ENCODE results near the gene DCXR.

Gene DCXR

DNA sequence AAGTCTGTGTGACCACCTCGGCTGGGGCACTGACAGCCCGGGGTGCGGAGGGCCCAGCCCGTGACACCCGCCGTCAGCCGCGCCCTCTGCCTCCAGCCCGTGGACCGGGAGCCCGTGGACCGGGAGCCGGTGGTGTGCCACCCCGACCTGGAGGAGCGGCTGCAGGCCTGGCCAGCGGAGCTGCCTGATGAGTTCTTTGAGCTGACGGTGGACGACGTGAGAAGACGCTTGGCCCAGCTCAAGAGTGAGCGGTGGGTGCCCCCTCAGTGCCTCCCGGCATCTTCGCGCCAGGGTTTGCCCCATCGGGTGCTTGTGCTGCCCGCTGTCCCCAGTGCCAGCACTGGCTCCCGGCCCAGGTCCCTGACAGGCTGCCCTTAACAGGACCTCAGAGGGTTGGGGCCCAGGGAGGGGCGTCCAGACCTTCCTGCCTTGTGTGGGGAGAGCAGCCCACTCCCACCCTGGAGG, 28.5 kb downstream of the DCXR start:
- DNase-seq: no peak

DNA sequence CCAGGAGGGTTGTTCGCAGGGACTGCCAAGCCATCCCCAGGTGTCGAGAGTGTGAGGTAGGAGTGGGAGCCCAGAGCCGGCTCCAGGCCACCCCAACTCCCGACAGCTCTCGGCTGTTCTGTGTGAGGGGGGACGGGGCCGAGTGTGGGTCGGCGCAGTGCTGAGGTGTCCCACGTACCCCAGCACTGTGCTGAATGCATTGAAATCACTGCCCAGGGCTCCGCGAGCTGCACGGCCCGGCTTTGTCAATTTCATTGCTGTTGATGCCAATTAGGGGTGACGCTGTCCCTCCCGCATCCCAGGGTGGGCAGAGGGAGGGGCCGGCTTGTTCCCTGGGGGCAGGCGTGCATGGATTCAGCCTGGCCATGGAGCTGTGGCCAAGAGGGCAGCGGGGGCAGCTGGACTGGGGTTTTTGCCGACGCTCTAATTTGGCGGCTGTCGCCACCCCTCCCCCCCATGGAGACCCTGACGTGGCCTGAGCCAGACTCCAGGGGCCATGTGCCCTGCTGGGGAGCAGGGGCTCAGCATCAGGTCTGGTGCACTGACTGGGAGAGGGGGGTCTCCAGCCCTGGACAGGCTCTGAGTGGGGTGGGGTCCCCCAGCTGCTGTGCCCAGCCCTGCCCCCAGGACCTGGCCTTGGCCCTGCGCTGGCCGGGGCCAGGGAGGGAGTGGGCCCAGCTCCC, 29.1 kb downstream of the DCXR start:
- DNase-seq: no peak

DNA sequence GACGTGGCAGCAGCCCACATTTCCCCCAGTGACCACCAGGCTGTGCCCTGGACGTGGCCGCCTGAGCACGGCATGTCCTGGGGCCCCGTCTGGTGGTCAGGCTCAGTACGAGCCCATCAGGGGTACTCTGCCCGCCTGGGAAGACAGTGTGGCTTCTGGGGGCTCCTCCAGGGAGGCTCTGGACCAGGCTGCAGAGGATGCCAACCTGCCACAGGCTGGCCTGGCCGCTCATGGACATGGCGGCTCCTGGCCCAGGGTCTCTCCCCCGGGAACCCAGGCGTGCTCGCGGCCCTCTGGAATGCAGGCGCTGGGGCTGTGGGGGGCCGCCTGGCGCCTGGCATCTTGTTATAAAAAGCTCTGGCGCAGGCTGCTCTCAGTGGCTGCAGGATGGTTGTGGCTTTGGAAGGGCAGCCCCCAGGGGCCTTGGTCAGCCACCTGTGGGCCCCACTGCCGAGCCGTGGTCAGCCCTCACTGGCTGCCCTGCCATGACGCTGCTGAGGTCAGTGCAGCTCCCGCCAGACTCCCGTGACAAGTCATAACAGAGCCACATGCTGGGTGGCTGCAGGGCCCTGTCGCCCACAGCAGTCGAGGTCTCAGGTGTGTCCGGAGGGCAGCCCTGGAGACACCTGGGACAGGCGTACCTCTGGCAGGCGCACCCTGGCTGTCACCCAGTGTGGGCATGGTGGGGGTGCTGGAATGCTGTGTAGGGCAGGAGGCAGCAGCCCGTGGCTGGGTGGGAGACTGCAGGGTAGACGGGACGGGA, 29.8 kb downstream of the DCXR start:
- no peak for DNase-seq

DNA sequence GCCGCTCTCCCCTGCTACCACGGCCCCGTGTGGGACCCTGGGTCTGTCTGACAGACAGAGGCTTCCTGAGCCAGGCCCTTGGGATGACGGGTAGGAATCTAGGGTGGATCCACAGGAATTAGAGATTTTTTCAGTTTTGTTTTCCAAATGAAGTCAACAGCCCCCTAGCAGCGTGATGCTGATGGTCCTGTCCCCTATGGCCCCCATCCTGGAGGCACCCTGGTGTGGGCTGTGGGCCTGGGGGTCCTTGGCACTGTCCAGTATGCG, 30.3 kb downstream of the DCXR start:
- no peak for DNase-seq

DNA sequence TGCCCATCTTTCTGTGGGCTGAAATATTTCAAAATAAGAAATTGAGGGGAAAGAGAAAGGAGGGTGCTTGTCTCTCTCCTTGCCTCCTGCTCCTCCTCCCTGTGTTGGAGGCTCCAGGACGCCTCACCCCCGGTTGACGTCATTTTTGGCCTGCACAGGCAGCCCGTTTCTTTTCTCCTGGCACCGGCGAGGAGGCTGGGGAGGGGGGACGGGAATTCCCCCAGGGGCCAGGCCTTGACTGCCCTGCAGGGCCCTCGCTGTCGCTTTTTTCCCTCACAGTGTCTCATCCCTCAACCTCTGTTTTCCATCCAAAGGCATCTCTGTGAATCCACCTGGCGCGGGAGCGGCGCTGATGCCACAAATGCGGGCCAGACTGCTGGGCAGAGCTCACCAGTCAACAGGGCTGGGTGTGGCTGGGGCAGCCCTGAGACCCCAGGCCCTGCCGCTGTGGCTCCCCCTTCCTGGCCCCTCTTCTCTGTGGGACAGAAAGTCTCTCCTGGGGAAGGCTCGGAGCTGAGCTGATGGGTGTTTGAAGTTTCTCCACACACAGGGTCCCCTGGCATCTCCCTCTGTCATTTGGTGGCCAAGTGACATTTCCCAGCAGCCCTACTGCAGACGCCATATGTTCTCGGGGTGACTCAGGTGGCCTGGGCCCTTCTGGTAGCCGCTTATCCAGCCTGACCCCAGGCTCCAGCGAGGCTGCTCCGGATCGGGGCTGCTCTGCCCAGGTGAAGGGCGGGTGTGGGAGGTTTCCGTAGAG, 30.8 kb downstream of the DCXR start:
- no peak for DNase-seq

DNA sequence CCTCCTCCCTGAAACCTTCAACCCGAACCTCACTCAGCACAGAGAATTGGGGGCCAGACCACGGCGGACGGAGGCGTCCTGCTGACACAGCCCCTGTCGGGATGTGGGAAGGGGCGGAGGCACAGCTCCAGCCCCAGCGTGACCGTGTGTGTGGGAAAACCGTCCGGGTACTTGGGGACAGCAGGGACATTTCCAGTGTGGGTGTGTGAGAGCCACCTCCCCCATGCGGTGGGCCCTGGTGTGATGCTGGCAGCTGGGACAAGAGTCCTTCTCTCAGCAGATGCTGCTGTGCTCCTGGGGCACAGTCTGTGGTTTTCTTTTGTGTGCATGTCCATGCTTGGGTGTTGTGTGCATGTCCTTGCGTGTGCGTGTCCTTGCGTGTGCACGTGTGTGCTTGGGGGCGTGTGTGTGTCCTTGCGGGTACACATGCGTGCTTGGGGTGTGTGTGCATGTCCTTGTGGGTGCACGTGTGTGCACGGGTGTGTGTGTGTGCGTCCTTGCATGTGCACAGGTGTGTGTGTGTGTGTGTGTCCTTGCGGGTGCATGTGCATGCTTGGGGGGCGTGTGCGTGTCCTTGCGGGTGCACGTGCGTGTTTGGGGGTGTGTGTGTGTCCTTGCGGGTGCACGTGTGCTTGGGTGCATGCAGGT, 31.7 kb downstream of the DCXR start:
- no peak for DNase-seq

DNA sequence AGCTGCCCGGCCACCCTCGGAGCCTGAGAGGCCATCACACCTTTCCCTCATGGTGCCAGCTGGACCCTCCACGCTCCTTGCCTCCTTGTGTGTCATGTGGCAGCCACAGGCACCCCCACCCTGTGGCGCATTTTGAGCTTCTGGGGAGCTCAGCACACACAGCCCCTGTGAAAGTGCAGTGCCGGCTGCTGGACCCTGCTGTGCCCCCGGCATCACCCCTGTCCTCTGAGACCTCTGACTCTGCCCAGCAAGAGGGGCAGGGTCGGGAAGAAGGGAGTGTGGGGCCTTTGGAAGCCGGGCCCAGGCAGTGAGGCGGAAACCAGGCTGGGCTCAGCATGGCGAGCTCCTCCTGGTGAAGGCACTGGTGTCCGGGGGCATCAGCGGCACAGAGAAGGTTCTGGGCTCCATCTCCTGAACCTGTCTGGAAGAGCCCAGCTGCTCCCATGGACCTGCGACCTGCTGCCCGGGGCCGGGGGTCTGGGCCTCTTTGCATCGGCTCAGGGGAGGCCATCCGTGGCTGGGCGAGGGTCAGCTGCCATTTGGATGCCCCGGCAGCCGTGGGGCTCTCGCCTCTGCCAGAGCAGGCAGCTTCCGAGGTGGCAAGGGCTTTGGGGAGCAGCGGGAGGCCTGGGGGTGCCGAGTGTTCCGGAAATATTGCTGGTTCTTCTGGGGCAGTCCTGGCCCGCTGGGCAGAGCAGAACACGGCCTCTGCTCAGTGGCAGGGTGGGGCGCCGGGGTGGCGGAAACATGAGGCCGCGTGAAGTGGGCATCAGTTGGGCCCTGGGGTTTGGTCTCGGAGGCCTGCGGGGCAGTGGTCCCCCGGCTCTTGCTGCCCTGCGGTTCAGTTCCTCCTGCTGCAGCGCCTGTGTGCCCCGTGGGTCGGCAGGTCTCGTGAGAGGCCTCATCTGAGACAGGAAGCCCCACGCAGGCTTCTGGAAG, 32.7 kb downstream of the DCXR start:
- DNase-seq: no peak

DNA sequence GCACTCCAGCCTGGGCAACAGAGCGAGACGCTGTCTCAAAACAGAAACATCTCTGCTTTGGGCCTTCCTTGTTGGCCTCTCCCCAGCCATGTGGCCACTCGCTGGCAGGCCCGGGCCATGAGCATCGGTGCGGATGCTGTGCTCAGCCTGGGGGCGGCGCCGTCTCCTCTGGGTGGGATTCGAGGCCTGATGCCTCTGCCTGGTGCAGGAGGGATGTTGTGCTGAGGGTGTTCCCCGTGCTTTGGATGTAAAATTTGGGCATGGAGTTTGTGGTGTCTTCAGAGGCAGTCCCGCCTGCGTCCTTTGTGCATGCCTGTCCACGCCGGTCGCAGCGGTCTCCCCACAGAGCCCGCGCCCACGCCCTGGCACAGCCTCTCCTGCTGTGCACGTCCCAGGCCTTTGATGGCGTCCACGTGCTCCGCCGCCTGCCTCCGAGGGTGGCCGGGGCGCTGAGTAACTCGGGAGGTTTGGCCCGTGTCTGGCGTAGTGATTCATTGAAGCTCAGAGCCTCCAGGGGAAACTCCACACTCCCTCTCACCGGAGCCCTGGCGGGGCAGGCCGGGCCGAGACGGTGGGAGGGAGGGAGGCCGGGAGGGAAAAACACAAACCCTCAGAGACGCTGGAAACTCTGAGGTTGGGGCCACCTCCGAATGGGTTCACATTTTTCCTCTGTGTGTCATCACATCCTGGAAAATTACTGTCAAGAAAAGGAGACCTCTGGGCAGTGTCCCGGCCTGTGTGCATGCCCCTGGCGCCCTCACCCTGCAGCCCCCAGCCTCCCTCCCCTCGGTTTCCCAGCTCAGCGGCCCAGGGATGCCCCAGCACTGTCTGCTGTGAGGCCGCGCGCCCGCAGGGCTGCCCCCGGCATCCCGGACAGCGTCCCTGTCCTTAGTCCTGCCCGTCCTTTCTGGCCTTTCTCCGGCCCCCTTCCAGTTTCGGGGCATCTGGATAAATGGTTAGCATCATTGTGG, 33.8 kb downstream of the DCXR start:
- DNase-seq: no peak

DNA sequence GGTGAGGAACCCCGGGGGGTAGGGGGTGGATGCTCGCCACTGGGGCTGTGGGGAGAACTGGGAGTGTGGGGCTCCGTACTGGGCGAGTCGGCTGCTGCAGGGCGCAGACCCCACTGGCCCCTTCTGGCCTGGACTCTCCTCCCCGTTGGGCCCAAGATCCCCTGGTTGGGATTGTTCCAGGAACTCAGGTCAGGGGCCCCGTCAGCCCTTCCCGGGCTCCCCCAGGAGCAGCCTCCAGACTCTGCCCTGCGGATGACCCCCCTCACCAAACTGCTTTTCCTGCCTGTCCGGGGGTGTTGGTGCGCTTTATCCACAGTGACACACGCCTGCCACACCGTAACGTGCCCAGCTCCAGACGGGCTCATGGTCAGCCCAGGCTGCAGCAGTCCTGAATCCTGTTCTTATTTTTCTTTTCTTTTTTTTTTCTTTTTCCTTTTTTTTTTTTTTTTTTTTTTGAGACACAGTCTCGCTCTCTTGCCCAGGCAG, 35.9 kb downstream of the DCXR start:
- DNase-seq: no peak

DNA sequence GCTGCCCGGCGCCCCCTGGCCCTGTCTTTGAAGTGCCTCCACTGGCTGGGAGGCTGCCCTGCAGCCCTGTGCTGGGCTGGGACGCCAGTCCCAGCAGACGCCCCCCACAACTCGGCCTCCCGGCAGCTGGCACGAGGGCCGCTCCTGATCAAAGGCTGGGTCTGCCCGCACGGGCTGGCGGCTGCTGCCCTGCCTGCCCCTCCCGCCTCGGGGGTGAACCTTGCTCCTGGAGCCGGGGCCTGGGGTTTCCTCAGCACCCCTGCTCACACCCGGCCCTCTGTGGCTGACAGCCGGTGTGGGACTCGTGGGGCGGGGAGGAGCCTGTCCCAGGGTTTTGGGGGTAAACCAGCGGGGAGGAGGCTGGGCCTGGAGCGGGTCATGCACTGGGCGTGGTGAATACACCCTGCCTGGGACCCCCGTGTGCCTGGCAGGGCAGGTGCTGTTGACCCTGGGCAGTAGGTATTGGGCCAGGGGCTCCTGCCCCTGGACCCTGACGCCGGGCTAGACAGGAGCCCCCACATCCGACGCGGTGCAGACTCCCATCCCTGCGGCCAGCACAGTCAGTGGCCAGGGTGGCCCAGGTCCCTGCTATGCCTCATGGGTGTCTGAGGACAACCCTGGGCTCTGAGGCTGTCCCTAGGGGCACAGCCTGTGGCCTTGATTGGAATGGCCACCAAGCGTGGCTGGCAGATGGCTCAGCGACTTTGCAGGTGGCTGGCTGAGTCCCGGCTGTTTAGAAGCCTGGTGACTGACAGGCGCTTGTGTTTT, 36.5 kb downstream of the DCXR start:
- no peak for DNase-seq

DNA sequence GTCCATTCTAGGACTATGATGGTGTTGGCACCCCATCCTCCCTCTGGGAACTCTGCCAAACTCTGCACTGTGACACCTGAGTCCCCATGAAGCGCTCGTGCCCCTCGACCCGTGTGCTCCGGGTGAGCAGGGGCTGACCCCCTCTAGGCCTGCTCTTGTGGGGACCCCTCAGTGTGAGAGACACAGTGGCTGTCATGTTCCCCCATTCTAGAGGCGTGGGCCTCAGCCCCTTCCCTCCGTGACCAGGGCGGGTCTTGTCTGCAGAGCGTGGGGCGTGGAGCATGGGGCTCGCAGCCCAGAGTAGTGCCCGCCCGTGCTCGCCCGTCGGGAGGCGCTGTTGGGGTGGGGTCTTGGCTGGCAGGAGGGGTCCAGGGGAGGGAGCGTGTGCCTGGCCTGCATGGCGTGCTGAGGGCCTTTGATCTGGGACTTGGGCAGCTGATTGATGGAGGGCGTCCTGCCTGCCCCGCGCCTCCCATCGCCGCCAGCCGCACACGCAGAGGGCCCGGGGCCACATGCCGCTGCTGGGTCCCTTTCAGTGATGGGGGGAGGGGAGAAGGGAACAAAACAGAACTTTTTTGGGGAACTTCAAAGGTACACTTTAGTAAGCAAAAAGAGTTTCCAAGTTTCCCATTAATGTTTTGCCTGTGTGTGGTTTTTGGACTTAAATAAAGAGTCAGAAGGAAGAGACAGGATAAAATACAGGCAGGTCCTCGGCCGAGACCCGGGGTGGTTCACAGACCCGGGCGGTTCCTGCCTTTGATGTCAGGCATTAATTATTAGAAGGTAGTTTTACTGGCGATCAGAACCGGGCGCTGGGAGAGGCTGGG, 37.3 kb downstream of the DCXR start:
- no peak for DNase-seq

DNA sequence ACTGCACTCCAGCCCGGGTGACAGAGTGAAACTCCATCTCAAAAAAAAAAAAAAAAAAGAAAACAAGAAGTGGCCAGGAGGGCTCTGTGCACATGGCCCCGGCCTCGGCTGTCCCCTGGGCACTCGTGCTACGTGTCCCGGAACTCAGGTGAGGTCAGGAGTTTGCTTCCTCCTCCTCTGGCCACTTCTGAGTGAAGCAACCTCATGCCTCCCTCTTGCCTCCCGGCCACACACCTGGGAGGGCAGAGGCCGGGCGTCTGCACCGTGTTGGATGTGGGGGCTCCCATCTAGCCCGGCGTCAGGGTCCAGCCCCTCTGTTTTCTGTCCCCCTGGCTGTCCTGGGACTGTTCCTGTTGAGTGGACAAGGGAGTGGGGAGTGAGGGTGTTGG, 37.9 kb downstream of the DCXR start:
- no peak for DNase-seq

DNA sequence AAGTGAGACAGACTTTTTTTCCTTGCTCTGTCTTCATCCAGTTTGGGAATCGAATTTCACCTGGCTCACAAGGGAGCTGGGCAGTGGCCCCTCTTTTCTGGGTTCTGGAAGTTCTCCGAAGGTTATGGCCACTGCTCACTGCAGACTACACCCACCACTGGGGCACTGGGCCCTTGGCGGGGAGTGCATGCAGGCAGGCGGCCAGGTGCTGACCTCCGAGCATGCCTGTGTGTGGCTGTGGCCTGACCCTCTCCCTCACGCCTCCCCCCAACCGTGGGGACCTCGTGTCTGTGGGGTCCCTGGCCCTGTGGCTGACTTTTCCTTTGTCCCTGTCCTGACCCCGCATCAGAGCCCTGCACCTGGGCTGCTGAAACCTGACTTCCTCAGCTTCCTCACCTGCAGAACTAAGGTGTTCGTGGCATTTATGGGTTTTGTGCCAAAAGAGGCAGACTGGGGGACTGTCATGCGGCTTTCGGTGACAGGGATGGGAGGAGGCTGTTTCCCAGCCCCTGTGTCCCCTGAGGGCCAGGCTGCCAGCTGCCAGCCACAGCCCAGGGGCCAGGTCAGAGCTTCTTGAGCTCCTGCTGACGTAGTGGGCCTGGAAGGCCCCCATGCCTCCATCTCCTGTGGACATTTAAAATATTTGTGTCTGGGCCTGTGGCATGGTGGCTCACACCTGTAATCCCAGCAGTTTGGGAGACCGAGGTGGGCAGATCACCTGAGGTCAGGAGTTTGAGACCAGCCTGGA, 38.6 kb downstream of the DCXR start:
- DNase-seq: no peak

DNA sequence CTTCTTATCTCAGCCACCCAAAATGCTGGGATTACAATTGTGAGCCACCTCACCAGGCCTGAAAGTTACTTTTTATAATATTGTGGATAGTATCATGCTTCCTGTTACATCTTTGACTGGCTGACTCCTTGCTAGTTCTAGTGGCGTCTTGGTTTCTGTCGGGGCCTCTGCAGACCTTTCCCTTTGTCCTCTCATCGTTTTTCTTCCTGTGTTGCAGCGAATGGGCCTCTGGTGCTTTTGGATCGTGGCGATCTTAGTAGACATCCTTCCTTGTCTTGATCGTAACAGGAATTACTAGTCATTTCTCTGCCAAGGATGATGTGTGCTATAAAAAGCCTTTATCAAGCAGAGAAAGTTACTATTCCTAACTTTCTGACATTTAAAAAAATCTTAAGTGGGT, 39.3 kb downstream of the DCXR start:
- DNase-seq: no peak

DNA sequence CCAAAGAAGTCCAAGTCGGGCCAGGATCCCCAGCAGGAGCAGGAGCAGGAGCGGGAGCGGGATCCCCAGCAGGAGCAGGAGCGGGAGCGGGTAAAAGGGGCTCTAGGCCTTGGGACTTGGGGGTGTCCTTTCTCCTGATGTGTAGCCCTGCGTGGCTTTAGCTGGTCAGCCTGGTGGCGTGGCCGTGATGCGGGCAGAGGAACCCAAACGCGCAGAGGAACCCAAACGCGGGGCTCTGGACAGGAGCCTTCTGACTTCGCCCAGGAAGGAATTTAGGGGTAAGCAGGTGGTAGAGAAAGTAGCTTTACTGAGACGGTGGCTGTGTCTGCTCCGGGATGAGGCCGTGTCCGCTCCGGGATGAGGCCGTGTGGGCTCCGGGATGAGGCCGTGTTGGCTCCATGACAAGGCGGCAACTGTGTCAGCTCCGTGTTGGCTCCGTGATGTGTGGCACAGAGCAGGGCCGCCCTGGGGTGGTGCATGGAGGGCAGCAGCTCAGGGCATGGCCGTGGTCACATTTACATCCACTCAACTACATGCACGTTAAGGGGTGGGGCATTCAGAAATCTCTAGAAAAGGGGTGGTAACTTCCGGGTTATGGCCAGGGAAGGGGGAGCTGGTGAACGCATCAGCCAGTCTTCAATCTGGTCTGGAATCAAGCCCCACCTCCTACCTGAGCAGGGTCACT, 40.6 kb downstream of the DCXR start:
- no peak for DNase-seq

DNA sequence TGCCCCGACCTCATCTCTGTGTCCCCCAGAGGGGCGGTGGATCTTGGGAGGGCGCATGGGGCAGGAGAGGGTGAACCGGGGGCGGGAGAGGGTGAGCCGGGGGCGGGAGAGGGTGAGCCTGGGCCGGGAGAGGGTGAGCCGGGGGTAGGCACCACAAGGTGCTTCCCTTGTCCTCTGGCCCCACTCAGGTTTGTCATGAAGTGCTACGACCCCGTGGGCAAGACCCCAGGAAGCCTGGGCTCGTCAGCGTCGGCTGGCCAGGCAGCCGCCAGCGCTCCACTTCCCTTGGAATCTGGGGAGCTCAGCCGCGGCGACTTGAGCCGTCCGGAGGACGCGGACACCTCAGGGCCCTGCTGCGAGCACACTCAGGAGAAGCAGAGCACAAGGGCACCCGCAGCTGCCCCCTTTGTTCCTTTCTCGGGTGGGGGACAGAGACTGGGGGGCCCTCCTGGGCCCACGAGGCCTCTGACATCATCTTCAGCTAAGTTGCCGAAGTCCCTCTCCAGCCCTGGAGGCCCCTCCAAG, 41.2 kb downstream of the DCXR start:
- DNase-seq: no peak

DNA sequence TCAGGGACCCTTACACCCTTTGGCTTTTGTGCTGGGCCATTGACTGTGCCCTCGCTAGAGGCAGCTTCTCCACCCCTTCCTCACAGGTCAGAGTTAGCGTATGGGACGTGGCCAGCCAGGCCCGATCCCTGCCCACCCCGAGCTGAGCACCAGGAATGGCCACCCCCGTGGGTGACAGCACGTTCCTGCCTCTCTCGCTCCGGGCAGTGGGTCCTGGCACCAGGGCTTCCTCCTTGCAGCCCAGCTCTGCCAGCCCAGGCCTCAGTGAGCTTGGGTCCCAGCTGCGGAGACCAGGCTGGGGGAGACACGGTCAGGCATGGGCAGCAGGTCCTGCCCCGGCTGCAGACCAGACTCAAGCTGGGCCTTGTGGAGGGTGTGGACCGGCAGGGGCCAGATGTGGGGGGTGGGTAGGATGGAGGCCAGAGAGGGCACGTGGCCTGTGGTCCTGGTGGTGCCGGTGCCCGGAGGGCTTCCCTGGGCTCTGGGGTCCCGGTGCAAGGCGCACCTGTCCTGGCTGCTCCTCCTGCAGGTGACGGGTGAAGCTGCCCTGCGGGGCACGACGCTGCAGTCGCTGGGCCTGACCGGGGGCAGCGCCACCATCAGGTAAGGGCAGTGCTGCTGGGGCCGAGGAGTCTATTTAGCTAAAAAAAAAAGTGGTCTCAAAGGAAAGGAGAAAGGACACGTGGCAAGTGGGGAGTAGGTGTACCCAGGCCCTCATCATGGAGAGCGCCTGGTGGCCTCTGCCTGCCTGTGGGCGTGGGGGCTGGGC, 41.9 kb downstream of the DCXR start:
- DNase-seq: no peak

All from OCI-M1 (cell line).